WTC11 (cell line): ENCODE measurements around the gene CLCN1.

Experiments used
- CTCF ChIP-seq: fragments of 200-600 bp; IDR thresholded peaks from 2 replicates; pipeline ENCODE4 v1.8.0; 2022; ENCODE audit warnings: antibody characterized with exemption
- PRRX2 ChIP-seq: fragments of 250-450 bp; sonication (Bioruptor Pico); IDR thresholded peaks from 2 replicates; pipeline ENCODE4 v1.8.0; 2021; ENCODE audit warnings: mild to moderate bottlenecking

- TF ChIP-seq CTCF (no peak), PRRX2 (CRISPR knock-in tag) (no peak)
These were observed 70.2 kb downstream of the CLCN1 start for GRCh38 chr7:143385891-143386781.
